PC-3 (cell line): Measurements from ENCODE around the gene SLC2A13. TPM values are rescaled to one million over a fixed set of nuclear protein-coding genes. Genes with fewer than 3 reads are reported as not detected.
"Not testable (repeated sequence)": the region's sequence is repeated elsewhere in the genome, so short reads cannot be mapped to it uniquely, and the experiment has no call there.

ENCODE experiments used
- ATAC-seq: fragments of 200-7000 bp; cut with Tn5 transposase; 2 replicates; pipeline ENCODE4 v1.9.1; 2020; ENCODE audit warnings: mild to moderate bottlenecking, moderate library complexity
- BruUV-seq: library from RNA; stranded (reverse); fragments of 400-500 nt; replicated peaks from 2 replicates; lab custom pipeline; 2021; lab: Mats Ljungman, UMichigan
- CTCF ChIA-PET: fragments of 300-600 bp; sonication (Branson Sonifier 250); formaldehyde crosslinking; loops from one replicate; lab custom pipeline; 2022; ENCODE audit warnings: antibody characterized with exemption; lab: Charles Lee
- POLR2A ChIA-PET: fragments of 300-600 bp; sonication (Branson Sonifier 250); formaldehyde crosslinking; loops from one replicate; lab custom pipeline; 2022; ENCODE audit warnings: antibody characterized with exemption; ENCODE audit not compliant: unreplicated experiment; lab: Charles Lee
- DNase-seq: peaks from one replicate; pipeline ENCODE4 v3.0.0-alpha.2; 2015
- H2AFZ ChIP-seq: fragments of 300-600 bp; sonication (generic); 2 replicates; pipeline ENCODE4 v1.6.0; 2016; ENCODE audit warnings: antibody characterized with exemption, low read length
- H3F3A ChIP-seq: fragments of 300-600 bp; sonication (generic); one replicate; pipeline ENCODE4 v1.6.0; 2017; ENCODE audit warnings: antibody characterized with exemption, low read length, control low read depth, mild to moderate bottlenecking; ENCODE audit not compliant: unreplicated experiment
- H3K27ac ChIP-seq: fragments of 300-600 bp; sonication (generic); 2 replicates; pipeline ENCODE4 v1.5.1; 2016; ENCODE audit warnings: mild to moderate bottlenecking, low read length
- H3K27me3 ChIP-seq: fragments of 300-600 bp; sonication (generic); 2 replicates; pipeline ENCODE4 v1.6.1; 2016; ENCODE audit warnings: low read length, mixed read lengths
- H3K36me3 ChIP-seq: fragments of 300-600 bp; sonication (generic); 2 replicates; pipeline ENCODE4 v1.6.1; 2016; ENCODE audit warnings: low read depth, mixed run types, low read length, mixed read lengths
- H3K4me1 ChIP-seq: fragments of 300-600 bp; sonication (generic); 2 replicates; pipeline ENCODE4 v1.5.1; 2016; ENCODE audit warnings: low read length; ENCODE audit not compliant: insufficient read depth
- H3K4me2 ChIP-seq: fragments of 300-600 bp; sonication (generic); 2 replicates; pipeline ENCODE4 v1.6.0; 2016; ENCODE audit warnings: low read length
- H3K4me3 ChIP-seq: fragments of 300-600 bp; sonication (generic); 2 replicates; pipeline ENCODE4 v1.5.1; 2016; ENCODE audit warnings: mild to moderate bottlenecking, low read length, mixed read lengths
- H3K79me2 ChIP-seq: fragments of 300-600 bp; sonication (generic); 2 replicates; pipeline ENCODE4 v1.6.1; 2017; ENCODE audit warnings: low read length, mixed read lengths
- H3K9ac ChIP-seq: fragments of 300-600 bp; sonication (generic); 2 replicates; pipeline ENCODE4 v1.6.0; 2016; ENCODE audit warnings: mild to moderate bottlenecking, low read length
- H3K9me2 ChIP-seq: fragments of 300-600 bp; sonication (generic); replicated peaks from 2 replicates; pipeline ENCODE4 v1.6.1; 2016; ENCODE audit warnings: mixed run types, low read length, mixed read lengths
- H3K9me3 ChIP-seq: fragments of 300-600 bp; sonication (generic); 2 replicates; pipeline ENCODE4 v1.6.1; 2016; ENCODE audit warnings: low read length, mixed read lengths
- H4K20me1 ChIP-seq: fragments of 300-600 bp; sonication (generic); 2 replicates; pipeline ENCODE4 v1.6.1; 2016; ENCODE audit warnings: low read length, mixed read lengths
- EZH2 ChIP-seq: fragments of 300-600 bp; sonication (generic); IDR thresholded peaks from one replicate; pipeline ENCODE4 v1.6.1; 2017; ENCODE audit warnings: antibody characterized with exemption, mild to moderate bottlenecking, low read length; ENCODE audit not compliant: unreplicated experiment
- EZH2phosphoT487 ChIP-seq: fragments of 300-600 bp; sonication (generic); IDR thresholded peaks from 2 replicates; pipeline ENCODE4 v1.6.1; 2018; ENCODE audit warnings: mild to moderate bottlenecking, antibody characterized with exemption, low read length, borderline replicate concordance
- intact Hi-C: fragments of 100-400 bp; cut with micrococcal nuclease; formaldehyde crosslinking; loops from 2 replicates; pipeline ENCODE4 v1.9.0; 2023
- total RNA-seq: library from RNA; depleted of rRNA; stranded (reverse); fragments of >200 nt; gene quantifications from 2 replicates; pipeline ENCODE4 v1.2.3, GENCODE V29; 2014
- TF ChIP-seq, protein P1 (sequence below): fragments of 300-600 bp; sonication (generic); conservative IDR thresholded peaks from 2 replicates; pipeline ENCODE4 v1.5.1; 2017; ENCODE audit warnings: antibody characterized with exemption, low read depth, mild to moderate bottlenecking, low read length

SLC2A13 gene
- total RNA-seq, 1 experiment from 2014 or later: 3.4 TPM

DNA sequence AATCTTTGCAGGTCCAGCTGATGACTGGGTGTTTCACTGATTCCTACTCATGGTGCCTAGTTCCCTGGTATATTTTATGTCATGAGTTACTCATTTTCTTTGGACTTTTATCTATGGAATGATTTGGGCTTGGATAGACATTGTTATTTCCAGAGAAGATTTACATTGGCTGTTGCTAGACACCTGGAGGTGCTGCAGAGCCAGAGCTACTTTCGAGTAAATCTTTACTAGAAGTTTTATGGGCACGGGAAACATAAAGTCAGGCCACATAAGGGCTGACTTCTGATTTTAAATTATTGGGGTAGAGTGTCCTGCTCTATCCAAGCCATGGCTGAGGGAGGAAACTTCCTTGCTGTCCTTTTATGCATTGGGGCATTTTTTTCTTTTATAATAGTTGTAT is 310.4 kb downstream of the SLC2A13 start:
- no peak for DNase-seq
- H3K4me2 ChIP-seq: no peak overlapping the region
- no peak overlapping the region for H3K4me3 ChIP-seq
- no TSS peak for BruUV-seq
- no peaks in the 10 kb centered on the region for H3K79me2 ChIP-seq
- ATAC-seq: no peak
- no peaks in the 10 kb centered on the region for H3K27me3 ChIP-seq
- H3K9ac ChIP-seq: no peak overlapping the region
- H3K36me3 ChIP-seq: no peaks in the 10 kb centered on the region
- intact Hi-C loops: no loop called here
- H3F3A ChIP-seq: no peaks in the 10 kb centered on the region
- no peaks in the 10 kb centered on the region for H3K9me3 ChIP-seq
- ChIA-PET CTCF (no interaction called here), POLR2A (no interaction called here)
- no peak overlapping the region for H2AFZ ChIP-seq
- TF ChIP-seq, protein P1, sequence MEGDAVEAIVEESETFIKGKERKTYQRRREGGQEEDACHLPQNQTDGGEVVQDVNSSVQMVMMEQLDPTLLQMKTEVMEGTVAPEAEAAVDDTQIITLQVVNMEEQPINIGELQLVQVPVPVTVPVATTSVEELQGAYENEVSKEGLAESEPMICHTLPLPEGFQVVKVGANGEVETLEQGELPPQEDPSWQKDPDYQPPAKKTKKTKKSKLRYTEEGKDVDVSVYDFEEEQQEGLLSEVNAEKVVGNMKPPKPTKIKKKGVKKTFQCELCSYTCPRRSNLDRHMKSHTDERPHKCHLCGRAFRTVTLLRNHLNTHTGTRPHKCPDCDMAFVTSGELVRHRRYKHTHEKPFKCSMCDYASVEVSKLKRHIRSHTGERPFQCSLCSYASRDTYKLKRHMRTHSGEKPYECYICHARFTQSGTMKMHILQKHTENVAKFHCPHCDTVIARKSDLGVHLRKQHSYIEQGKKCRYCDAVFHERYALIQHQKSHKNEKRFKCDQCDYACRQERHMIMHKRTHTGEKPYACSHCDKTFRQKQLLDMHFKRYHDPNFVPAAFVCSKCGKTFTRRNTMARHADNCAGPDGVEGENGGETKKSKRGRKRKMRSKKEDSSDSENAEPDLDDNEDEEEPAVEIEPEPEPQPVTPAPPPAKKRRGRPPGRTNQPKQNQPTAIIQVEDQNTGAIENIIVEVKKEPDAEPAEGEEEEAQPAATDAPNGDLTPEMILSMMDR: no peak
- TF ChIP-seq EZH2phosphoT487 (no peak), EZH2 (no peak)
- no peak overlapping the region for H3K27ac ChIP-seq
- no peaks in the 10 kb centered on the region for H4K20me1 ChIP-seq
- H3K9me2 ChIP-seq: no peaks in the 10 kb centered on the region
- no peaks in the 10 kb centered on the region for H3K4me1 ChIP-seq

DNA sequence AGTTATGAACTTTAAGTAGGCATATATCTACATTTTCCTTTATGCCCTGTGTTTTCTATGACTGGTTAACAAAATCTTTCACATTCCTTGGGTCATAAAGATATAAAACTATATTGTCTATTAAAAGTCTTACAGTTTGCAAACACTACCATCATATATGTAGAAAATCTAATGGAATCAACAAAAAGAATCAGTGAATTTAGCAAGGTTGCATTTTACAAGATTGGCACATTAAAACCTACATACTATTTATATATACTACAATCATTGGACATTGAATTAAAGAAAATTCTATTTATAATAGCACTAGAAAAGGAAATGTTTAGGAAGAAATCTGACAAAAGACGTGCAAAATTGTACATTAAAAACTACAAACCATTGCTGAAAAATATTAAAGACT is 312.9 kb downstream of the SLC2A13 start:
- DNase-seq (no peak), ATAC-seq (no peak)
- ChIA-PET CTCF (no interaction called here), POLR2A (no interaction called here)
- Histone ChIP-seq H3K9ac (no peak overlapping the region), H3K27me3 (no peaks in the 10 kb centered on the region), H3K9me2 (no peaks in the 10 kb centered on the region), H3K4me2 (no peak overlapping the region), H2AFZ (no peak overlapping the region), H3K9me3 (no peaks in the 10 kb centered on the region), H3K4me1 (no peaks in the 10 kb centered on the region), H3F3A (no peaks in the 10 kb centered on the region), H4K20me1 (no peaks in the 10 kb centered on the region), H3K36me3 (no peaks in the 10 kb centered on the region), H3K4me3 (no peak overlapping the region), H3K27ac (no peak overlapping the region), H3K79me2 (no peaks in the 10 kb centered on the region)
- TF ChIP-seq EZH2: no peak
- TF ChIP-seq, protein P1: no peak
- TF ChIP-seq EZH2phosphoT487: no peak
- intact Hi-C loops: no loop called here
- BruUV-seq: no TSS peak

DNA sequence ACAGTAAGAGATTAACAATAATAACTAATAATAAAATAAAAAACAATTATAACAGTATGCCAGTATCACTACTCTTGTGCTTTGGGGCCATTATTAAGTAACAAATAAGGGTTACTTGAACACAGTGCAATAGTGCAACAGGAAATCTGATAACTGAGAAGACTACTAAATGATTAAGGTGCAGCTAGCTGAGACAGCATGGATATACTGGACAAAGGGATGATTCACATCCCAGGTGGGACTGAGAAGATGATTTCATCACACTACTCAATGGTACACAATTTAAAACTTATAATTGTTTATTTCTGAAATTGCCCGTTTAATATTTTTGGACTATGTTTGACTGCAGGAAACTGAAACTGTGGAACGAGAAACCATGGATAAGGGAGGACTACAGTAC is 317.6 kb downstream of the SLC2A13 start:
- no peak overlapping the region for H2AFZ ChIP-seq
- no peak overlapping the region for H3K4me3 ChIP-seq
- no peak for TF ChIP-seq EZH2
- TF ChIP-seq, protein P1: no peak
- no peak for TF ChIP-seq EZH2phosphoT487
- intact Hi-C loops: no loop called here
- no peaks in the 10 kb centered on the region for H3K9me2 ChIP-seq
- H3K36me3 ChIP-seq: no peaks in the 10 kb centered on the region
- H3K79me2 ChIP-seq: no peaks in the 10 kb centered on the region
- no peak overlapping the region for H3K4me2 ChIP-seq
- H4K20me1 ChIP-seq: no peaks in the 10 kb centered on the region
- ChIA-PET POLR2A (no interaction called here), CTCF (no interaction called here)
- no peaks in the 10 kb centered on the region for H3K27me3 ChIP-seq
- H3K9ac ChIP-seq: no peak overlapping the region
- ATAC-seq (no peak; the same call in 1 of the 2 replicates), DNase-seq (no peak)
- H3K4me1 ChIP-seq: no peaks in the 10 kb centered on the region
- H3K9me3 ChIP-seq: no peaks in the 10 kb centered on the region
- H3F3A ChIP-seq: no peaks in the 10 kb centered on the region
- no TSS peak for BruUV-seq
- no peak overlapping the region for H3K27ac ChIP-seq

DNA sequence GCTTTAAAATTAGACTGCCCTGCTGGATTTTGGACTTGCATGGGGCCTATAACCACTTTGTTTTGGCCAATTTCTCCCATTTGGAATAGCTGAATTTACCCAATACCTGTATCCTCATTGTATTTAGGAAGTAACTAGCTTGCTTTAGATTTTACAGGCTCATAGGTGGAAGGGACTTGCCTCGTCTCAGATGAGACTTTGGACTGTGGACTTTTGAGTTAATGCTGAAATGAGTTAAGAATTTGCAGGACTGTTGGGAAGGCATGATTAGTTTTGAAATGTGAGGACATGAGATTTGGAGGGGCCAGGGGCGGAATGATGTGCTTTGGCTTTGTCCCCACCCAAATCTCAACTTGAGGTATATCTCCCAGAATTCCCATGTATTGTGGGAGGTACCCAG is 320.1 kb downstream of the SLC2A13 start:
- H3K27ac ChIP-seq, H3K9me2 ChIP-seq, BruUV-seq, CTCF ChIA-PET, H3K4me1 ChIP-seq, H2AFZ ChIP-seq, H3K4me2 ChIP-seq, H3K9me3 ChIP-seq, H3K9ac ChIP-seq, H3K4me3 ChIP-seq, H3K27me3 ChIP-seq, ATAC-seq, H3F3A ChIP-seq, H3K36me3 ChIP-seq, DNase-seq, POLR2A ChIA-PET, H3K79me2 ChIP-seq, intact Hi-C loops, H4K20me1 ChIP-seq: not testable (repeated sequence)
